Lower leg skin (tissue), 4 donors: ENCODE results near the gene ELN. TPM values are rescaled to one million over a fixed set of nuclear protein-coding genes. Genes with fewer than 3 reads are reported as not detected.

Experiments used
- DNase-seq, 2 donors: peaks; one replicate each; pipeline ENCODE4 v3.0.0-alpha.2; 2019; ENCODE audit warnings: low spot score in 2 of 2
- H3K4me3 ChIP-seq: fragments of 200-600 bp; sonication (generic); 2 replicates; pipeline ENCODE4 v1.5.1; 2017; ENCODE audit warnings: mild to moderate bottlenecking, low read depth; ENCODE audit not compliant: poor library complexity, severe bottlenecking
- POLR2A ChIP-seq, 2 donors: fragments of 450-650 bp; IDR thresholded peaks; one replicate each; pipeline ENCODE4 v1.6.1; 2016 to 2017; ENCODE audit warnings: antibody characterized with exemption in 2 of 2, mild to moderate bottlenecking in 1 of 2, moderate library complexity in 1 of 2
- WGBS, 2 donors: methylation state at CpG; one replicate each; pipeline ENCODE4 v1.1.5; 2018; 5-methylcytosine and 5-hydroxymethylcytosine counted together
- intact Hi-C: fragments of 100-400 bp; cut with DNase I; formaldehyde crosslinking; loops from one replicate; pipeline ENCODE4 v1.15.0; 2023; ENCODE audit warnings: low total_unique reads
- total RNA-seq, 4 donors: library from RNA; depleted of rRNA; stranded (reverse); fragments of >200 nt; gene quantifications; one replicate each; pipeline ENCODE4 v1.1.0, GENCODE V29; 2016
- TF ChIP-seq, protein P1 (sequence below), 3 donors: fragments of 450-650 bp; IDR thresholded peaks; one replicate each; pipeline ENCODE4 v1.5.1; 2016; ENCODE audit warnings: antibody characterized with exemption in 3 of 3, mild to moderate bottlenecking in 3 of 3, moderate library complexity in 2 of 3

ELN gene
- total RNA-seq, 4 donors from 2014 or later = 5.6 to 96.2 (median 32.4) TPM

DNA sequence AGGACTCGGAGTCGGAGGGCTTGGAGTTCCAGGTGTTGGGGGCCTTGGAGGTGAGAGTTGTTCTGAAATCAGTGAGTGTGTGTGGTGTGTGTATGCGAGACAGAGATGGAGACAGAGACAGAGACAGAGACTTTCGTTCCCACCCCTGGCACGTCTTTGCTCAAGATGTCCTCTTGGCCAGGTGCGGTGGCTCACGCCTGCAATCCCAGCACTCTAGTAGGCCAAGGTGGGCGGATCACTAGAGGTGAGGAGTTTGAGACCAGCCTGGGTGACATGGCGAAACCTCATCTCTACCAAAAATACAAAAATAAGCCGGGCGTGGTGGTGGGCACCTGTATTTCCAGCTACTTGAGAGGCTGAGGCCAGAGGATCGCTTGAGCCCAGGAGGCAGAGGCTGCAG, 35.7 kb downstream of the ELN start:
- intact Hi-C loops = no loop called here
- WGBS, 2 donors = 95 to 96% methylated on average over 12 of the region's 12 CpGs
- no peak for DNase-seq
- no peak for TF ChIP-seq POLR2A (IDR thresholded peaks at IDR 0.05)
- TF ChIP-seq, protein P1, sequence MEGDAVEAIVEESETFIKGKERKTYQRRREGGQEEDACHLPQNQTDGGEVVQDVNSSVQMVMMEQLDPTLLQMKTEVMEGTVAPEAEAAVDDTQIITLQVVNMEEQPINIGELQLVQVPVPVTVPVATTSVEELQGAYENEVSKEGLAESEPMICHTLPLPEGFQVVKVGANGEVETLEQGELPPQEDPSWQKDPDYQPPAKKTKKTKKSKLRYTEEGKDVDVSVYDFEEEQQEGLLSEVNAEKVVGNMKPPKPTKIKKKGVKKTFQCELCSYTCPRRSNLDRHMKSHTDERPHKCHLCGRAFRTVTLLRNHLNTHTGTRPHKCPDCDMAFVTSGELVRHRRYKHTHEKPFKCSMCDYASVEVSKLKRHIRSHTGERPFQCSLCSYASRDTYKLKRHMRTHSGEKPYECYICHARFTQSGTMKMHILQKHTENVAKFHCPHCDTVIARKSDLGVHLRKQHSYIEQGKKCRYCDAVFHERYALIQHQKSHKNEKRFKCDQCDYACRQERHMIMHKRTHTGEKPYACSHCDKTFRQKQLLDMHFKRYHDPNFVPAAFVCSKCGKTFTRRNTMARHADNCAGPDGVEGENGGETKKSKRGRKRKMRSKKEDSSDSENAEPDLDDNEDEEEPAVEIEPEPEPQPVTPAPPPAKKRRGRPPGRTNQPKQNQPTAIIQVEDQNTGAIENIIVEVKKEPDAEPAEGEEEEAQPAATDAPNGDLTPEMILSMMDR (IDR thresholded peaks at IDR 0.05) = no peak
- no peak overlapping the region for H3K4me3 ChIP-seq

DNA sequence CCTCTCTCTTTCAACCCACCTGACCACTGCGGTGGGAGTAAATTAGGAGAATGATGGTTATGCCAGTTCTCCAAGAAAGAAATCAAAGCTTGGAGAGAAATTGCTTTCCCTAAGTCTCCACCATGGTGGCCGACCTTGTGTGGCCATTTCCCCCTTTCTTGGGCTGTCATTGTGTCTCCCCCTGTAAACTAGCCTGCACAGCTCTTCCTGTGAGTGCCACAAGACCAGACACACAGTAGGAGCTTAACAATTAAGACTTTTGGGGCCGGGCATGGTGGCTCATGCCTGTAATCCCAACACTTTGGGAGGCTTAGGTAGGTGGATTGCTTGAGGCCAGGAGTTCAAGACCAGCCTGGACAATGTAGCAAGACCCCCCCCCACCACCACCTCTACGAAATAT, 36.7 kb downstream of the ELN start:
- DNase-seq = no peak
- intact Hi-C loops = loop anchor here (5.0 kb wide), 2 partner anchors 143 to 338 kb away; no protein-coding TSS in a partner anchor
- TF ChIP-seq, protein P1 (IDR thresholded peaks at IDR 0.05) = no peak
- no peak for TF ChIP-seq POLR2A (IDR thresholded peaks at IDR 0.05)
- WGBS, 2 donors = 91 to 93% methylated on average over 4 of the region's 4 CpGs
- H3K4me3 ChIP-seq = no peak overlapping the region

DNA sequence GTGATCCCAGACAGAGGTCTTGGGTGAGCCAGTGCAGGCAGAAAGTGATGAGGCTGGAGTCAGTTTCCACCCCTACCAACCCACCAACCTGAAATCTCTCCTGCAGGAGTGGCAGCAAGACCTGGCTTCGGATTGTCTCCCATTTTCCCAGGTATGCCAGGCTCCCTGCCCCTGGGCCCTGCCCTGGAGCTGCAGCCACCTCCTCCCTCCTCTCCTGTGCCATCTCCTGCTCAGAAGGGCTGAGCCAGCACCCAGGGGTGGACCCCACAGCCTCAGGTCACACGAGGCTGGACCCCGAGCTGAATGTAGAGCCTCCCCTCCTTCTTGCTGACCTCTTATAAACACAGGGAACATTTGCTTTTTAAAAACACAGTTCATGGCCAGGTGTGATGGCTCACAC, 38.7 kb downstream of the ELN start:
- 71 to 91% methylated on average over 3 of the region's 3 CpGs for WGBS, 2 donors
- intact Hi-C loops = loop anchor here (5.0 kb wide), 2 partner anchors 141 to 336 kb away; no protein-coding TSS in a partner anchor
- H3K4me3 ChIP-seq = no peak overlapping the region
- no peak for TF ChIP-seq POLR2A (IDR thresholded peaks at IDR 0.05)
- TF ChIP-seq, protein P1 (IDR thresholded peaks at IDR 0.05) = no peak
- DNase-seq = no peak

DNA sequence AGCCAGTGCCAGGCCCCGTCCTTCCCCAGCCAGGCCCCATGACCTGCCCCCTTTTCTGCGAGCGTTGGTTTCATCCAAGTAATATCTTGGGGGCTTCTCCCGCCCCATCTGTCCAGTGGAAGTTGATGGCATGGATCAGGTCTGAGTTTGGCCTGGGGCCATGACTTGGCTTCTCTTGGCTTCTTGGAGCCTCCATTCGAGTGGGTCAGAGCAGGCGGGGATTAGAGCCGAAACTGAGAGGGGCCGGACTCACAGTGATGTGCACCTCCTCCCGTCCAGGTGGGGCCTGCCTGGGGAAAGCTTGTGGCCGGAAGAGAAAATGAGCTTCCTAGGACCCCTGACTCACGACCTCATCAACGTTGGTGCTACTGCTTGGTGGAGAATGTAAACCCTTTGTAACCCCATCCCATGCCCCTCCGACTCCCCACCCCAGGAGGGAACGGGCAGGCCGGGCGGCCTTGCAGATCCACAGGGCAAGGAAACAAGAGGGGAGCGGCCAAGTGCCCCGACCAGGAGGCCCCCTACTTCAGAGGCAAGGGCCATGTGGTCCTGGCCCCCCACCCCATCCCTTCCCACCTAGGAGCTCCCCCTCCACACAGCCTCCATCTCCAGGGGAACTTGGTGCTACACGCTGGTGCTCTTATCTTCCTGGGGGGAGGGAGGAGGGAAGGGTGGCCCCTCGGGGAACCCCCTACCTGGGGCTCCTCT, 40.6 kb downstream of the ELN start:
- DNase-seq = no peak
- intact Hi-C loops = loop anchor here (5.0 kb wide), 2 partner anchors 139 to 334 kb away; no protein-coding TSS in a partner anchor
- H3K4me3 ChIP-seq = no peak overlapping the region
- 85 to 87% methylated on average over 19 of the region's 20 CpGs for WGBS, 2 donors
- TF ChIP-seq, protein P1 (IDR thresholded peaks at IDR 0.05) = no peak
- no peak for TF ChIP-seq POLR2A (IDR thresholded peaks at IDR 0.05)

DNA sequence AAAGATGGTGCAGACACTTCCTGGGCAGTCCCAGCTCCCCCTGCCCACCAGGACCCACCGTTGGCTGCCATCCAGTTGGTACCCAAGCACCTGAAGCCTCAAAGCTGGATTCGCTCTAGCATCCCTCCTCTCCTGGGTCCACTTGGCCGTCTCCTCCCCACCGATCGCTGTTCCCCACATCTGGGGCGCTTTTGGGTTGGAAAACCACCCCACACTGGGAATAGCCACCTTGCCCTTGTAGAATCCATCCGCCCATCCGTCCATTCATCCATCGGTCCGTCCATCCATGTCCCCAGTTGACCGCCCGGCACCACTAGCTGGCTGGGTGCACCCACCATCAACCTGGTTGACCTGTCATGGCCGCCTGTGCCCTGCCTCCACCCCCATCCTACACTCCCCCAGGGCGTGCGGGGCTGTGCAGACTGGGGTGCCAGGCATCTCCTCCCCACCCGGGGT, 41.1 kb downstream of the ELN start:
- DNase-seq = no peak
- TF ChIP-seq, protein P1 (IDR thresholded peaks at IDR 0.05) = no peak
- TF ChIP-seq POLR2A (IDR thresholded peaks at IDR 0.05) = no peak
- WGBS, 2 donors = 86% methylated on average over 16 of the region's 16 CpGs
- H3K4me3 ChIP-seq = no peak overlapping the region
- intact Hi-C loops = loop anchor here (5.0 kb wide), 2 partner anchors 138 to 333 kb away; no protein-coding TSS in a partner anchor
